Ascending aorta (tissue), 2 donors: ENCODE measurements around the gene ATP23. TPM values are rescaled to one million over a fixed set of nuclear protein-coding genes. Genes with fewer than 3 reads are reported as not detected.

Source experiments
- DNase-seq, 2 donors: peaks; one replicate each; pipeline ENCODE4 v3.0.0-alpha.2; 2019; ENCODE audit warnings: low spot score in 2 of 2
- H3K27ac ChIP-seq, 2 donors: fragments of 200-600 bp; sonication (generic); one replicate each; pipeline ENCODE4 v1.5.1; 2016 to 2017; ENCODE audit warnings: mild to moderate bottlenecking in 1 of 2
- H3K27me3 ChIP-seq: fragments of 200-600 bp; sonication (generic); one replicate; pipeline ENCODE4 v1.5.1; 2017
- H3K36me3 ChIP-seq, 2 donors: fragments of 200-600 bp; sonication (generic); one replicate each; pipeline ENCODE4 v1.5.1; 2016
- H3K4me1 ChIP-seq, 2 donors: fragments of 200-600 bp; sonication (generic); one replicate each; pipeline ENCODE4 v1.5.1; 2016 to 2017; ENCODE audit warnings: mild to moderate bottlenecking in 1 of 2
- H3K4me3 ChIP-seq, 2 donors: fragments of 200-600 bp; sonication (generic); one replicate each; pipeline ENCODE4 v1.5.1; 2016 to 2017; ENCODE audit warnings: mild to moderate bottlenecking in 1 of 2
- H3K9me3 ChIP-seq, 2 donors: fragments of 200-600 bp; sonication (generic); one replicate each; pipeline ENCODE4 v1.5.1; 2016
- intact Hi-C: fragments of 100-400 bp; cut with DNase I; formaldehyde crosslinking; loops from one replicate; pipeline ENCODE4 v1.15.1; 2023
- total RNA-seq: library from RNA; depleted of rRNA; stranded (reverse); fragments of >200 nt; gene quantifications from one replicate; pipeline ENCODE4 v1.1.0, GENCODE V29; 2016
- TF ChIP-seq, protein P1 (sequence below), 3 experiments: fragments of 200-600 bp in 2 of 3; fragments of 450-650 bp in 1 of 3; sonication (generic) in 2 of 3; IDR thresholded peaks; one replicate each; pipeline ENCODE4 v1.5.1; 2016 to 2019; ENCODE audit warnings: antibody characterized with exemption in 3 of 3, mild to moderate bottlenecking in 1 of 3, moderate library complexity in 1 of 3

ATP23 gene
- total RNA-seq, 1 donor from 2014 or later = not detected

GRCh38 chr12:58008634-58009033, 67.3 kb downstream of the ATP23 start:
- H3K4me1 ChIP-seq = no peaks in the 10 kb centered on the region
- H3K27ac ChIP-seq = no peak overlapping the region
- no peak for DNase-seq
- no peaks in the 10 kb centered on the region for H3K27me3 ChIP-seq
- no peaks in the 10 kb centered on the region for H3K36me3 ChIP-seq
- TF ChIP-seq, protein P1, sequence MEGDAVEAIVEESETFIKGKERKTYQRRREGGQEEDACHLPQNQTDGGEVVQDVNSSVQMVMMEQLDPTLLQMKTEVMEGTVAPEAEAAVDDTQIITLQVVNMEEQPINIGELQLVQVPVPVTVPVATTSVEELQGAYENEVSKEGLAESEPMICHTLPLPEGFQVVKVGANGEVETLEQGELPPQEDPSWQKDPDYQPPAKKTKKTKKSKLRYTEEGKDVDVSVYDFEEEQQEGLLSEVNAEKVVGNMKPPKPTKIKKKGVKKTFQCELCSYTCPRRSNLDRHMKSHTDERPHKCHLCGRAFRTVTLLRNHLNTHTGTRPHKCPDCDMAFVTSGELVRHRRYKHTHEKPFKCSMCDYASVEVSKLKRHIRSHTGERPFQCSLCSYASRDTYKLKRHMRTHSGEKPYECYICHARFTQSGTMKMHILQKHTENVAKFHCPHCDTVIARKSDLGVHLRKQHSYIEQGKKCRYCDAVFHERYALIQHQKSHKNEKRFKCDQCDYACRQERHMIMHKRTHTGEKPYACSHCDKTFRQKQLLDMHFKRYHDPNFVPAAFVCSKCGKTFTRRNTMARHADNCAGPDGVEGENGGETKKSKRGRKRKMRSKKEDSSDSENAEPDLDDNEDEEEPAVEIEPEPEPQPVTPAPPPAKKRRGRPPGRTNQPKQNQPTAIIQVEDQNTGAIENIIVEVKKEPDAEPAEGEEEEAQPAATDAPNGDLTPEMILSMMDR (IDR thresholded peaks at IDR 0.05) = no peak
- intact Hi-C loops = no loop called here
- no peak overlapping the region for H3K4me3 ChIP-seq
- H3K9me3 ChIP-seq = no peaks in the 10 kb centered on the region

Other genes with a start within 250 kb of the ATP23 start
- 233 TPM for gene OS9, start 247.4 kb upstream of the ATP23 start, total RNA-seq
- gene AGAP2, start 202.8 kb upstream of the ATP23 start, total RNA-seq = 11.5 TPM
- gene TSPAN31, start 196.5 kb upstream of the ATP23 start, total RNA-seq = 42.3 TPM
- 82.6 TPM for gene CDK4, start 189.3 kb upstream of the ATP23 start, total RNA-seq
- 8.4 TPM for gene MARCHF9, start 186.5 kb upstream of the ATP23 start, total RNA-seq
- not detected for gene CYP27B1, start 174.5 kb upstream of the ATP23 start, total RNA-seq
- 29.8 TPM for gene METTL1, start 169.5 kb upstream of the ATP23 start, total RNA-seq
- 2.1 TPM for gene EEF1AKMT3, start 169.0 kb upstream of the ATP23 start, total RNA-seq
- gene TSFM, start 158.8 kb upstream of the ATP23 start, total RNA-seq = 46.8 TPM
- 6.4 TPM for gene AVIL, start 122.8 kb upstream of the ATP23 start, total RNA-seq
- 129 TPM for gene CTDSP2, start 94.8 kb upstream of the ATP23 start, total RNA-seq